Epithelial cell of proximal tubule (primary cell): ENCODE measurements around the gene LRRC17. TPM values are rescaled to one million over a fixed set of nuclear protein-coding genes. Genes with fewer than 3 reads are reported as not detected.
"Not testable (repeated sequence)": the region's sequence is repeated elsewhere in the genome, so short reads cannot be mapped to it uniquely, and the experiment has no call there.

Experiments used
- DNase-seq: peaks from one replicate; pipeline ENCODE4 v3.0.0-alpha.2; 2011; ENCODE audit warnings: low read depth
- H3K4me3 ChIP-seq: 2 replicates; pipeline ENCODE4 v1.5.1; 2011; ENCODE audit warnings: low read depth, mild to moderate bottlenecking, low read length
- CTCF ChIP-seq: conservative IDR thresholded peaks from 2 replicates; pipeline ENCODE4 v1.5.1; 2012; ENCODE audit warnings: low read depth, mild to moderate bottlenecking, low read length
- total RNA-seq: library from RNA; depleted of rRNA; stranded (reverse); fragments of >200 nt; gene quantifications from 2 replicates; pipeline ENCODE4 v1.2.3, GENCODE V29; 2015

The LRRC17 gene
- total RNA-seq, 1 donor from 2014 or later, result 7.8 TPM

- TF ChIP-seq CTCF, result no peak
- DNase-seq, result no peak
- no peak overlapping the region for H3K4me3 ChIP-seq
Measured at GRCh38 chr7:102897211-102897631, 15.6 kb upstream of the LRRC17 start.

GRCh38 chr7:102897856-102898531 lies 14.8 kb upstream of the LRRC17 start:
- no peak for TF ChIP-seq CTCF
- no peak overlapping the region for H3K4me3 ChIP-seq
- DNase-seq, result no peak

GRCh38 chr7:102898532-102898859 lies 14.3 kb upstream of the LRRC17 start:
- DNase-seq, result no peak
- no peak overlapping the region for H3K4me3 ChIP-seq
- no peak for TF ChIP-seq CTCF

GRCh38 chr7:102902052-102902451 lies 10.7 kb upstream of the LRRC17 start:
- H3K4me3 ChIP-seq, result not testable (repeated sequence)

GRCh38 chr7:102903576-102903975 lies 9.2 kb upstream of the LRRC17 start:
- H3K4me3 ChIP-seq, DNase-seq: not testable (repeated sequence)

More at GRCh38 chr7:102902052-102902451, 10.7 kb upstream of the LRRC17 start:
- not testable (repeated sequence) for DNase-seq

GRCh38 chr7:102908676-102909075 lies 4.1 kb upstream of the LRRC17 start:
- no peak for DNase-seq
- H3K4me3 ChIP-seq, result no peak overlapping the region
- TF ChIP-seq CTCF, result no peak

GRCh38 chr7:102913826-102914225 lies 1.0 kb downstream of the LRRC17 start:
- H3K4me3 ChIP-seq, result no peak overlapping the region
- no peak for DNase-seq
- no peak for TF ChIP-seq CTCF

- no peak for TF ChIP-seq CTCF
- no peak overlapping the region for H3K4me3 ChIP-seq
- DNase-seq, result no peak
Measured at GRCh38 chr7:102914585-102914984, 1.8 kb downstream of the LRRC17 start.
